Measurements from ENCODE around the gene TNN. TPM values are rescaled to one million over a fixed set of nuclear protein-coding genes. Genes with fewer than 3 reads are reported as not detected.

Gene TNN
- total RNA-seq, 1 donor, result not detected

DNA sequence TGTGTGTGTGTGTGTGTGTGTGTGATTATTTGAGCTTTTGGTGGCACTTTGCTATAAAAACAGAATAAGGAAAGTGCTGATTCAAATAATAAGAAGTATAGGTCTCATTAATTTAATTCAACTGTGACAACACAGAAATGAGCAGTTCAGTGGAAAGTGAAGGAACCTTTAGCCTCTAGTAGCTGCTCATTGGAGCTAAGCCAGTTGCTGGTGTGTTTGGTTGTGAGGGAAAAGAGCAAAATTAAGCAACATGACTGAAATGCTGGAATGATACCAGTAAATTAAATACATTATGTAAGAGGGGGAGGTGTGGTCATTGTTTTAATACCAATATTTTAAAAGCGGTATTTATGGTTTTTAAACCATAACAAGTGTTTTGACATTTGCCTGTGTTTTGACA is 69.7 kb downstream of the TNN start:
- no peaks in the 10 kb centered on the region for H3K27me3 ChIP-seq (ENCODE audit: insufficient read depth, low read length)
- no peaks in the 10 kb centered on the region for H3K9me3 ChIP-seq (ENCODE audit: low read depth, low read length)
- H3K4me3 ChIP-seq (ENCODE audit: low read length), result no peak overlapping the region
- H3K4me1 ChIP-seq (ENCODE audit: insufficient read depth, low read length), result no peaks in the 10 kb centered on the region

DNA sequence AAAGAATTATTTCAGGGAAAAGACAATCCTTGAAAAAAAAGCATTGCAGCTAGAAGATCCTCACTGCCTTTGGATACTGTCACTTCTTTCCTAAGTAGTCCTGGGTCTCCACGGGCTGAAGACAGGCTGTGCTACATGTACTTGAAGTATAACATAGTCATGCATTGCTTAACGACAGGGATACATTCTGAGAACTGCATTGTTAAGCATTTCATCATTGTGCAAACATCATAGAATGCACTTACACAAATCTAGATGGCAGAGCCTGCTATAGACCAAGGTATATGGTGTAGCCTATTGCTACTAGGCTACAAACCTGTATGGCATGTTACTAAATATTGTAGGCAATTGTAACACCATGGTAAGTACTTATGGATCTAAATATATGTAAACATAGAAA is 70.9 kb downstream of the TNN start:
- no peaks in the 10 kb centered on the region for H3K27me3 ChIP-seq (ENCODE audit: insufficient read depth, low read length)
- no peak overlapping the region for H3K4me3 ChIP-seq (ENCODE audit: low read length)
- H3K4me1 ChIP-seq (ENCODE audit: insufficient read depth, low read length), result no peaks in the 10 kb centered on the region
- H3K9me3 ChIP-seq (ENCODE audit: low read depth, low read length), result no peaks in the 10 kb centered on the region

DNA sequence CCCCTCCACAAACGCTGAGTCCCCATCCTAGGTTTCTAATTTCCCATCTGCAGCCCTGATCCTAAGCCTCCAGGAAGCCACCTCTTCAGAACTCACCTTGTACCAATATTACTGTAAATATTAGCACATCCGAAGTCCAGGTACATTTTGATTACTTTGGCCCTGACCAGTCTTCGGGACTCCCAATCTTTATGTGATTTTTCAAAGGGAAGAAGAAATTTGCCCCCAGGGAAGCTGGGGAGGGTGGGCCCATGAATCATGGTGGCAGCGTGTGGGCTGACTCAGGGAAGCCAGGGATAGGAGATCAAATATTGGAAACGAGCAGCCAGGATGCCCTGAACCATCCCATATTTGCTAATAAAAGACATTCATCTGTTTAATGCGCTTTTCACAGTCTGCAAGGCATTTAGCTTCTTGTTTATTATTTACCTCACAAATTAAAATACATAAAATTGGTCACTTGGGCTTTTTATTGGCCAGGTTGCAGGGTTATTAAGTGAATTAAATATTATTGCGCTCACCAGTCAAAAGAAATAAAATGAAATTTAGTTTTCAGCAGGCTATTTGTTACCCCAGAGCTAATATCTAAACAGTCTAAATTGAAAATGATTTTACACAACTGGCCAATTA is 78.4 kb downstream of the TNN start:
- Histone ChIP-seq H3K4me1 (ENCODE audit: insufficient read depth, low read length) (no peaks in the 10 kb centered on the region), H3K4me3 (ENCODE audit: low read length) (no peak overlapping the region), H3K27me3 (ENCODE audit: insufficient read depth, low read length) (no peaks in the 10 kb centered on the region), H3K9me3 (ENCODE audit: low read depth, low read length) (no peaks in the 10 kb centered on the region)

DNA sequence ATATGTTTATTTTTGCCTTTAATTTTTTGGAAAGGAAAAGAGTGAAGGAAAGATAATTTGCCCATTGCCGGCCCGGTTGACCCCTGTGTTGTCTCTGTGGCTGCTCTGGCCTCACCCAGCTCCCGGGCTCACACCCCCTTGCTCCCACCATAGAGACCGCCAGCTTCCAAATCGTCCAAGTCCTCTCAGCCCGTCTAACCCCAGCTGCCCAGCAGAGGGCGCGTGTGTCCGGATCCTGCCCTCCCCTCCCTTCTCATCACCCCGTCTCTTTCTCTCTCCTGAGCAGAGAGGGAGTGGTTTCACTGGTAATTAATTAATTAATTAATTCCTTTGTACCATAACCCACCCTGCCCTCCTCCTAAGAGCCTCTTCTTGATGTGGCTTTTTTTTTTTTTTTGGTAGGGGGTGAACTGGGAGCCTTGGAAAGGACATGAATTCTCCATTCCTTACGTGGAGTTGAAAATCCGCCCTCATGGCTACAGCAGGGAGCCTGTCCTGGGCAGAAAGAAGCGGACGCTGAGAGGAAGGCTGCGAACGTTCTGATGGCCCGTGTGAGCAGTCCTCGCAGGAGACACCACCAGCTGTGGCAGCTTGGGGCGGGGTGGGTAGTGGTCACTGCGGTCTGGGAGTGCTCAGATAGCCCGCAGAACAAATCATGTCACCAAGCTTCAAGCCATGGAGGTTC is 79.0 kb downstream of the TNN start:
- no peak overlapping the region for H3K4me3 ChIP-seq (ENCODE audit: low read length)
- peaks cover 3% of the 10 kb centered on the region for H3K27me3 ChIP-seq (ENCODE audit: insufficient read depth, low read length)
- H3K4me1 ChIP-seq (ENCODE audit: insufficient read depth, low read length), result no peaks in the 10 kb centered on the region
- H3K9me3 ChIP-seq (ENCODE audit: low read depth, low read length), result no peaks in the 10 kb centered on the region

DNA sequence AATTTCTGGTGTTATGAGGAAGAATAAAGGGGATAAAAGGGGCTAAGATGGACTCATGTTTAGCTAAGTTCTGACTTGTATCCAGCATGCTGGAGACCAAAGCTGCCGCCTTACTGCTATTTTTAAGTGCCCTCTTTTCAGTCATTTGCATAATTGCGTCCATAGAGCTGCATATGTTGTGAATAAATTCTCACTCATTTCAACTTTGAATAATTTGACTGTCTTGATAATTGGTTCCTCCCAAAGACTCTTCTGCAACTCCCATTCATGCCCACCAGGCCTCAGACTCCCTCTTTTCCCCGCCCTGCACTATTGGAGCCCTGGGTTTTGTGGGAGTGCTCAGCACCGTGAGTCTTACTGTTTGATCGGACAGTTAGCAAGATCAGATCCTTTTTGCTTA is 79.9 kb downstream of the TNN start:
- peaks cover 3% of the 10 kb centered on the region for H3K27me3 ChIP-seq (ENCODE audit: insufficient read depth, low read length)
- H3K4me3 ChIP-seq (ENCODE audit: low read length), result no peak overlapping the region
- no peaks in the 10 kb centered on the region for H3K9me3 ChIP-seq (ENCODE audit: low read depth, low read length)
- no peaks in the 10 kb centered on the region for H3K4me1 ChIP-seq (ENCODE audit: insufficient read depth, low read length)

DNA sequence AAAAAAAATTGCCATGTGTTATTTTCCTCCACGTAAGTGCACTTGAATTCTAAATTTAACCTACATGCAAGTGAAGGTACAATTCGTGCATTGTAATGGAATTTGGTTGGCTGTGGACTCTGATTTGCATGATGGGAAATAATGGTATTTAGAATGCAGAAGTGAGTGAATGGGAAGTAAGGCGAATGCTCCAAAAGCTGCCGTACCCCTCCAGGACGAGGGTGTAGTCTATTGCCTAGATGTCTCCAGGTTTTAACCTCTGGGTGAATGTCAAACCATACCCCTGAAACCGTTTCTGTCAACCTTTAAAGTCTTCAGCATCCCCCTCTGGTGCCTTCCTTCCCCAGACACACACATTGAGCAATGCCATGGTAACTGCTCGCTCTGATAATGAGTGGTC is 80.4 kb downstream of the TNN start:
- Histone ChIP-seq H3K9me3 (ENCODE audit: low read depth, low read length) (no peaks in the 10 kb centered on the region), H3K4me3 (ENCODE audit: low read length) (no peak overlapping the region), H3K4me1 (ENCODE audit: insufficient read depth, low read length) (no peaks in the 10 kb centered on the region), H3K27me3 (ENCODE audit: insufficient read depth, low read length) (peaks cover 3% of the 10 kb centered on the region)

DNA sequence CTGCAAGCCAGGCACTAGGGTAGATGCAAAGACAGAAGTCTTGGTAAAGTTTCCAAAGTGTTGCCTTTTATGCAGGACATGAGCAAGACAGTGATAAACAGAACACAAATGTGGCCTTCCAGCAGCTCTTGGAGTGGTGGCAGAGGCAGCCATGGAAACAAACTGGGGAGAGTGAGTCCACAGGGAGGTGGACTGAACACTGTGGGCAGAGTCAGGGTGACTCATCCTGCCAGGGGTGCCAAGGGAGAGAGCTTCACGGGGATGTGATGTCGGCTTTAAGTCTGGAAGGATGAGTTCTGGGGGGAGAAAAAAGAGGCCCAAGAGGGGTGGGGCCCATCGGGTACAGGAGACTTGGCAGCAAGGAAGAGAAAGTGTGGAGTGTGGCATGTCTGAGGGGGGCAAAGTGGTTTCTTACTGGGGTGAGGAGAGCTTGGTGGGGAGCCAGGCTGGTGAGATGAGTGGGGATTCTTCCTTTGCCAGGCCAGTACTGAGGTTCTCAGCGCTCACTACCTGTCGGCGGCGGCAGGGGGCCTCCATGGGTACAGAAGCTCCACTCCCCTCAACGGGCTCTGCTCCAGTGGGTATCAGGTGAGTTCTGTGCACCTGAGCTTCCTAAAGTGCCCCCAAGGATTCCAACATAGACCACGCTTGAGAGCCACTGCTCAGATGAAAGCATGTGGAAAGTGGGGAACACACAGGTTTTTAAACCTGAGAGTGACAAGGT is 83.1 kb downstream of the TNN start:
- Histone ChIP-seq H3K27me3 (ENCODE audit: insufficient read depth, low read length) (peaks cover 7% of the 10 kb centered on the region), H3K9me3 (ENCODE audit: low read depth, low read length) (no peaks in the 10 kb centered on the region), H3K4me1 (ENCODE audit: insufficient read depth, low read length) (peaks cover 10% of the 10 kb centered on the region), H3K4me3 (ENCODE audit: low read length) (no peak overlapping the region)

DNA sequence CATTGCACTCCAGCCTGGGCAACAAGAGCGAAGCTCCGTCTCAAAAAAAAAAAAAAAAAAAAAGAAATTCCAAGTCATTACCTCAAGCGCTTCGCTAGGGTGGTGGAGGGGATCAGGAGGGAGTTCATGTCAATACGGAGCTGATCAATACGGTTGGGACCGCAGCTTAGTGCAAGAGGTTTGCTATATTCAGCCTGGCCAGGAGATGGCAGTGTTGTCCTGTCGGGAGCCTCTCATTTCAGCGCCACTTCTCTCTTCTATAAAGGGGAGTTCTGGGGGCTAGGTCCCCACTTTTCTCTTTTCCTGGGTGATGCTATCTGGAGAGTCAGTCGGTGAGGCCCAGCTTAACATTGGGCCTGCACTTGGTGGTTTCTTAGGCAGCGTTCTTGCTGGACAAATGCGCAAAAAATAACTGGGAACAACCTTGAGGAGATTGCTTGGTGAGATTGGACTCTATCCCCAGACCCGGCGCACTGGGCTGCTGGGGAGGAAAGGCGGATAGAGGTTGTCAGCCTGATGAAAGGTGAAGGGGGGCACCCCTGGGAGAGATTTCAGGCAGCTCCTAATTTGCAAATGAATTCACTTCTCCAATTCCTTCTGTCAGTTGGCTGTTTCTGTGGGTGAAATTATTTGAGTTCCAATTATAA is 84.5 kb downstream of the TNN start:
- Histone ChIP-seq H3K27me3 (ENCODE audit: insufficient read depth, low read length) (peaks cover 7% of the 10 kb centered on the region), H3K9me3 (ENCODE audit: low read depth, low read length) (no peaks in the 10 kb centered on the region), H3K4me3 (ENCODE audit: low read length) (no peak overlapping the region), H3K4me1 (ENCODE audit: insufficient read depth, low read length) (peaks cover 14% of the 10 kb centered on the region)

DNA sequence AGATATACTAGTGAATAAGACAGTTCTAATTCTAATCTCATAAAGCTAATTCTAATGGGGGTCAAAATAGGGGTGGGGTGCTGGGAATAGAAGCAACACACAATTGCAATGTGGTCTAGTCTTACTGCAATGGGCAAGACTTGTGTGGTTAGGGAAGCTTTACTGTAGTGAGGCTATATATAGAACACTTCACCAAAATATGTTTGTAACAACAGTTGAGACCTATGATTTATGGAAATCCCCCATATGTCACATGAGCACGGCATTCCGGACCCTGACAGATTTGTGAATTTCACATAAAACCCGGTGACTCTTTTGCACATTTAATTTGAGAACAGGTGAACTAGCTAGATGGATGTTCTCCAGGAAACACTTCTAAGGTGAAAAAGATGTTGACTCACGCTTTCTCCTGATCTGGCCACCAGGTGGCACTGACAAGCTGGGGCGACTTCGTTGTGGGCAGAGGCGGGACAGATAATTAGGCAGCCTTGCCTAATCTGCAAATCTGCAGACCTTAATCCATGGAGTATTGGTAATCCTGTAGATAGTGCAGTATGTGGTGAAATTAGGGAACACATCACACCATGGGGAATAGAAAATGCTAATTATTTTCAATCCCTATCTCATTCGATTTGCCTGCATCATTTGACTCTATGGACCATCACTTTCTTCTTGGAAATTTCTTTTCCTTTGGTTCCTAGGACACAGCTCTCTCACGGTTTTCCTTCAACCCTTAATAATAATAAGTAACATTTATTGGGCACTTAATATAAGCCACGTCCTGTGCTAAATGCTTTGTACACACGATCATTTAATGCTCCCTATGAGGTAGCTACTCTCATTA is 87.2 kb downstream of the TNN start:
- H3K27me3 ChIP-seq (ENCODE audit: insufficient read depth, low read length), result peaks cover 7% of the 10 kb centered on the region
- H3K4me3 ChIP-seq (ENCODE audit: low read length), result no peak overlapping the region
- H3K9me3 ChIP-seq (ENCODE audit: low read depth, low read length), result no peaks in the 10 kb centered on the region
- H3K4me1 ChIP-seq (ENCODE audit: insufficient read depth, low read length), result peaks cover 14% of the 10 kb centered on the region

DNA sequence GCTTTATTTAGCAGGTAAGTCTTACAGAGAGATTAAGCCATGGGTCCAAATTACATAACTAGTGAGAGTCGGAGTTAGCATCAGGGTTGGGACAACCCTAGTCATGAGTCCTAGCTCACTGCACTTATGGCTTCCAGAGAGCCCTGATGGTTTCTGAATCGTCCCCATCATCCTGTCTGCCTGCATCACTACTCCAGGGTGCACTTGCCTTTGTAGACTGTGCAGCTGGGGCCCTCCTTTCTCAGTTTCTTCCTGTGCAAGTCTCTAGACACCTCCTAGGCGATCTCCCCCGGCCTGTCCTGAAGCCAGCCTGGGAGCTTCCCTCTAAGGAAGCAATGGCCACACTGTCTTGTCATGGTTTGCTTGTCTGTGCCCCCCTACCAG is 87.8 kb downstream of the TNN start:
- H3K9me3 ChIP-seq (ENCODE audit: low read depth, low read length), result no peaks in the 10 kb centered on the region
- no peak overlapping the region for H3K4me3 ChIP-seq (ENCODE audit: low read length)
- peaks cover 14% of the 10 kb centered on the region for H3K4me1 ChIP-seq (ENCODE audit: insufficient read depth, low read length)
- H3K27me3 ChIP-seq (ENCODE audit: insufficient read depth, low read length), result peaks cover 7% of the 10 kb centered on the region

DNA sequence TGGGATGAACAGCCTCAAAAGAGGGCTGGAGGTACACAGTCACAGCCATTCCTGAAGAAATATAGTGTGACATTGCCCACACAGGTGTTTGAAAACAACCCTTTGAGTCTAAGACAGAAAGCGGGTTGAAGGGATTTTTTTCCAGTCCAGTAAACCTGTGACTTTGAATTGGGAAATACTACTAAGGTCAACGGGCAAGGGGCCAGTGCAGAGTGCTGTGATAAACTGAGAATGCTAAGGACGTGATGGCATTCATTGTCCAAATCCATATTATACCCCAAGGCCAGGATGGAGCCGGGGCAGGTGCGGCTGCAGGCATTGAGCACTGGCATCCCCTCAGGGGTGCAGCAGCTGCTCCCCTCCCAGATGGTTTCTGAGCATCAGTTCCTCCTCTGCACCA is 88.3 kb downstream of the TNN start:
- H3K9me3 ChIP-seq (ENCODE audit: low read depth, low read length), result no peaks in the 10 kb centered on the region
- H3K27me3 ChIP-seq (ENCODE audit: insufficient read depth, low read length), result peaks cover 7% of the 10 kb centered on the region
- H3K4me3 ChIP-seq (ENCODE audit: low read length), result no peak overlapping the region
- peaks cover 14% of the 10 kb centered on the region for H3K4me1 ChIP-seq (ENCODE audit: insufficient read depth, low read length)

DNA sequence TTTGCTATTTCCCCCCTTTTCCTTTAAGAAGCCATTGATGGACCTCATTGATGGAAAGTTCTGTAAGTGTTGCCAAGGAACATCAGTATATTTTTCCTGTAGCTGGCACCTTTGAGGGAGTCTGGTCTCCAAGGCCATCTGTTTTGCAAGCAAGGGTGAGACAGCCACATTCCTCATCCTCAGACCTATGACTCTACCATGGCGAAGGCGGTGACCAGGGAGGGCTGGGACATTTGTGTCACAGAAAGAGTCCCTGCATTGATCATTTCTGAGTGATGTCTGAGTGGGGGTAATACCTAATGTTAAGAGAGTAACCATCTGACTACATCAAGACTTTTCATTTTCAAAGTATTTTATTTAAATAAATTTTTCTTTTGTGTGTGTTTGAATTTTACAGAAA is 89.6 kb downstream of the TNN start:
- H3K4me3 ChIP-seq (ENCODE audit: low read length), result no peak overlapping the region
- peaks cover 4% of the 10 kb centered on the region for H3K27me3 ChIP-seq (ENCODE audit: insufficient read depth, low read length)
- peaks cover 14% of the 10 kb centered on the region for H3K4me1 ChIP-seq (ENCODE audit: insufficient read depth, low read length)
- H3K9me3 ChIP-seq (ENCODE audit: low read depth, low read length), result no peaks in the 10 kb centered on the region

DNA sequence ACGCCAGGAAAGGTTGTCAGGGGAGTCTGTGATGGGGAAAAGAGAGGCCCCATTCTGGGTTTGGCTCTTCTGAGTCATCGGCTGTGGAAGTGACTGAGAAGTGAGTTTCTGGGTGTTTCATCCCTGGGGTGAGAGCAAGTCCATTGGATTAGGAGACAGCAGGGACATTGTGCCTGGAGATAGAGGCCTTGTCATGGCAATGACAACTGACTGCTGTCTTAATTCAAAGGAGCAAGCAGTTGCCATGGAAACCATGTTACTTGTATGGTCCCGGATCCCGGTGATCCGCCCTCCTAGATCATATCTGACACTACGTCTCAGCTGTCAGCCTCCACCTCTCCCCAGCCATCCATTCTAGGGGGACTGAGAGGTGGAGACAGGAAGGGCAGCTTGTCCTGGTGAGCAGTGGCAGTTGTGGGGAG is 90.5 kb downstream of the TNN start:
- Histone ChIP-seq H3K27me3 (ENCODE audit: insufficient read depth, low read length) (peaks cover 4% of the 10 kb centered on the region), H3K9me3 (ENCODE audit: low read depth, low read length) (no peaks in the 10 kb centered on the region), H3K4me3 (ENCODE audit: low read length) (no peak overlapping the region), H3K4me1 (ENCODE audit: insufficient read depth, low read length) (peaks cover 14% of the 10 kb centered on the region)

DNA sequence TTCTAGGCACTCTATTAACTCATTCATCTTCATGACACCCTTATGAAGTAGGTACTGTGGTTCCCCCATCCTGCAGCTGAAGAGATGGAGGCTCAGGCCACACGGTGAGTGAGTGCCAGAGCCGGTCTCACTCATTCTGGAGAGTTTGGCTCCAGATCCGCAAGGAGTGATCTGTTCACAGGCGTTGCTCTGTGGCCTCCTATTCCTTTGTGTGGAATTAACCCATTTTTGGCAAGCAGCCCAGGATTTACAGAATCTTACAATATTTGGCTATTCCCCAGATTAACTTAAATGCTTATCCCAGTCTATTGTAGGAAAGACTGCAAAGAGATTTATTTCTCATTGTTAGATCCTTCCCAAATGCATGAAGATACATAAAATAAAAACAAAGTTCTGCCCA is 95.3 kb downstream of the TNN start:
- Histone ChIP-seq H3K4me1 (ENCODE audit: insufficient read depth, low read length) (no peaks in the 10 kb centered on the region), H3K4me3 (ENCODE audit: low read length) (no peak overlapping the region), H3K27me3 (ENCODE audit: insufficient read depth, low read length) (no peaks in the 10 kb centered on the region), H3K9me3 (ENCODE audit: low read depth, low read length) (no peaks in the 10 kb centered on the region)
